GM12878 (cell line): ENCODE measurements around the gene EDARADD. TPM values are rescaled to one million over a fixed set of nuclear protein-coding genes. Genes with fewer than 3 reads are reported as not detected.

Experiments
- ATAC-seq: fragments of 200-7000 bp; cut with Tn5 transposase; 3 replicates; pipeline ENCODE4 v1.9.1; 2020; ENCODE audit warnings: mild to moderate bottlenecking, moderate library complexity
- BruUV-seq: library from RNA; stranded (reverse); fragments of 400-500 nt; replicated peaks from 2 replicates; lab custom pipeline; 2021; lab: Mats Ljungman, UMichigan
- CTCF ChIA-PET: fragments of 300-600 bp; sonication (Branson Sonifier 250); formaldehyde crosslinking; extraction: SDS; loops from one replicate; lab custom pipeline; 2021; ENCODE audit warnings: inconsistent platforms; lab: Yijun Ruan, JAX
- POLR2A ChIA-PET: fragments of 350-600 bp; formaldehyde crosslinking; extraction: SDS; loops from one replicate; lab custom pipeline; 2021; ENCODE audit warnings: inconsistent platforms; lab: Charles Lee
- RAD21 ChIA-PET: fragments of 300-600 bp; sonication (Branson Sonifier 250); formaldehyde crosslinking; loops from one replicate; lab custom pipeline; 2023; ENCODE audit warnings: antibody characterized with exemption; ENCODE audit not compliant: unreplicated experiment; lab: Charles Lee
- SMC1A ChIA-PET: fragments of 300-600 bp; sonication (Branson Sonifier 250); formaldehyde crosslinking; loops from one replicate; lab custom pipeline; 2023; ENCODE audit not compliant: unreplicated experiment, uncharacterized antibody; lab: Charles Lee
- DNase-seq: peaks from one replicate; pipeline ENCODE4 v3.0.0-alpha.2; 2011; ENCODE audit warnings: low read depth, low spot score
- FAIRE-seq: peaks from 3 replicates; lab custom pipeline; 2011; peaks lifted over from hg19 to GRCh38; lab: Jason Lieb, UNC
- H2AFZ ChIP-seq: 2 replicates; pipeline ENCODE4 v1.6.0; 2011; ENCODE audit warnings: low read depth, low read length, control low read depth; ENCODE audit not compliant: control insufficient read depth
- H3K27ac ChIP-seq: 2 replicates; pipeline ENCODE4 v1.5.1; 2011; ENCODE audit warnings: control low read depth; ENCODE audit not compliant: control insufficient read depth, insufficient read depth
- H3K27me3 ChIP-seq, 2 experiments: replicated peaks in 1 of 2; 2 replicates each; pipeline versions ENCODE4 v1.6.0 to v1.6.1; 2011; ENCODE audit warnings: low read length in 1 of 2; ENCODE audit not compliant: control insufficient read depth in 2 of 2, insufficient read depth in 2 of 2
- H3K36me3 ChIP-seq, 2 experiments: 2 replicates each; pipeline ENCODE4 v1.5.1; 2011; ENCODE audit warnings: low read length in 1 of 2; ENCODE audit not compliant: control insufficient read depth in 2 of 2, insufficient read depth in 2 of 2
- H3K4me1 ChIP-seq: 2 replicates; pipeline ENCODE4 v1.6.1; 2011; ENCODE audit warnings: mild to moderate bottlenecking, low read length, moderate library complexity, mixed read lengths; ENCODE audit not compliant: control insufficient read depth, insufficient read depth
- H3K4me2 ChIP-seq: 2 replicates; pipeline ENCODE4 v1.6.0; 2011; ENCODE audit warnings: control low read depth; ENCODE audit not compliant: control insufficient read depth, insufficient read depth
- H3K4me3 ChIP-seq: fragments of 200-600 bp; sonication (generic); 2 replicates; pipeline ENCODE4 v1.5.1; 2016
- H3K79me2 ChIP-seq: 2 replicates; pipeline ENCODE4 v1.6.0; 2011; ENCODE audit warnings: low read length; ENCODE audit not compliant: control insufficient read depth, insufficient read depth
- H3K9ac ChIP-seq: 2 replicates; pipeline ENCODE4 v1.8.0; 2011; ENCODE audit warnings: low read length, control low read depth, mixed read lengths; ENCODE audit not compliant: control insufficient read depth, insufficient read depth
- H3K9me3 ChIP-seq: replicated peaks from 3 replicates; pipeline ENCODE4 v1.5.1; 2011; ENCODE audit warnings: mild to moderate bottlenecking, low read length; ENCODE audit not compliant: control insufficient read depth, insufficient read depth
- H4K20me1 ChIP-seq: 2 replicates; pipeline ENCODE4 v1.6.0; 2011; ENCODE audit not compliant: control insufficient read depth, insufficient read depth
- CHD2 ChIP-seq: IDR thresholded peaks from 2 replicates; pipeline ENCODE4 v1.6.1; 2011; ENCODE audit warnings: low read depth, low read length, improper control_type of control experiment, borderline replicate concordance
- IKZF1 ChIP-seq: fragments of 450-650 bp; conservative IDR thresholded peaks from 2 replicates; pipeline ENCODE4 v1.6.1; 2017; ENCODE audit warnings: antibody characterized with exemption, mild to moderate bottlenecking
- NRF1 ChIP-seq: conservative IDR thresholded peaks from 2 replicates; pipeline ENCODE4 v1.6.1; 2011; ENCODE audit warnings: mild to moderate bottlenecking, low read depth, low read length, improper control_type of control experiment
- RCOR1 ChIP-seq: conservative IDR thresholded peaks from 2 replicates; pipeline ENCODE4 v1.6.1; 2012; ENCODE audit warnings: low read depth, low read length, improper control_type of control experiment
- RUNX3 ChIP-seq: IDR thresholded peaks from 2 replicates; pipeline ENCODE4 v1.6.1; 2012; ENCODE audit warnings: low read length, inconsistent platforms
- STAT1 ChIP-seq: fragments of 450-650 bp; conservative IDR thresholded peaks from 2 replicates; pipeline ENCODE4 v1.6.1; 2014; ENCODE audit warnings: antibody characterized with exemption, mild to moderate bottlenecking
- ZNF622 ChIP-seq: fragments of 450-650 bp; IDR thresholded peaks from 2 replicates; pipeline ENCODE4 v1.6.1; 2017; ENCODE audit warnings: mild to moderate bottlenecking, inconsistent platforms
- WGBS: methylation state at CpG from one replicate; pipeline ENCODE4 v1.1.6; 2016; ENCODE audit warnings: low lambda C conversion rate; ENCODE audit not compliant: insufficient replicate concordance, insufficient coverage; ENCODE audit errors: missing lambda C conversion rate; 5-methylcytosine and 5-hydroxymethylcytosine counted together
- in situ Hi-C: fragments of 300-500 bp; cut with MboI; formaldehyde crosslinking; loops from 9 replicates; pipeline ENCODE4 v1.14.3; 2018; ENCODE audit warnings: mixed read lengths
- intact Hi-C: fragments of 100-400 bp; cut with micrococcal nuclease; formaldehyde crosslinking; loops from one replicate; pipeline ENCODE4 v1.14.2; 2022; ENCODE audit not compliant: unreplicated experiment
- polyA plus RNA-seq, 11 experiments: library from polyadenylated mRNA; depleted of rRNA in 4 of 11; unstranded in 6 of 11; stranded (reverse) in 5 of 11; fragments of >200 nt; fragmentation: Nextera tagmentation in 4 of 11; fragmentation: Illumina TruSeq in 1 of 11; extraction: Ambion mirVana in 4 of 11; extraction: Trizol in 1 of 11; gene quantifications; 1 replicate in 1 of 11; 2 replicates in 10 of 11; pipeline versions ENCODE4 v1.2.1 to v1.2.3, GENCODE V29; 2011 to 2016; ENCODE audit warnings: inconsistent platforms in 2 of 11, missing spikeins in 2 of 11, low read depth in 1 of 11
- total RNA-seq, 4 experiments: library from RNA; depleted of rRNA in 3 of 4; stranded (reverse); fragments of >200 nt in 3 of 4; fragmentation: Illumina TruSeq in 1 of 4; extraction: Trizol in 1 of 4; gene quantifications; 2 replicates each; pipeline versions ENCODE4 v1.2.1 to v1.2.3, GENCODE V29; 2013 to 2021
- TF ChIP-seq, protein P1 (sequence below): fragments of 450-650 bp; IDR thresholded peaks from 2 replicates; pipeline ENCODE4 v1.6.1; 2017; ENCODE audit warnings: low read depth, mild to moderate bottlenecking, moderate library complexity
- TF ChIP-seq, protein P2 (sequence below): IDR thresholded peaks from 2 replicates; pipeline ENCODE4 v1.6.1; 2012; ENCODE audit warnings: low read length, inconsistent platforms

The EDARADD gene
- total and polyA plus RNA-seq, 10 of the 15 experiments (the other 5 are each of a cell fraction or from before 2014, with no cell fraction given): 0.58 to 6.1 (median 4.7) TPM

DNA sequence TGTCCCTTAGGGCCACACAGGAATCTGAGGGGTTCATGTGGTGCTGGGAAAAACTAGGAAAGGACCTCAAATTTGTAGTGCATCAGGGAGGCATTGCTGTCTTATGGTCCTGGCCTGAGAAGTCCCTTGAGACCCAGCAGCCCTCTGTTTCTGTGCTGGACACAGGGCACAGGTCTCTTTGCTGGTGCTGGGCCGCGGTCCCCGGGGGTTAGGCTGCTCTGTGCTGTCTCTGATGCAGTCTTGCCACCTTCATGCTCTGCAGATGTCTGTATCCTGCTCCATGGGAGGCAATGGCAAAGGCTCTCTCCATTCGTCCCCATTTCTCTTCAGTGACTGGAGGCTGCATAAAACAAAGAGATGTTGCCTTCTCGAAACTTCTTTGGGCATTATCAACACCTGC is 13.0 kb downstream of the EDARADD start:
- POLR2A ChIA-PET: no interaction called here
- no peak; the same call in 2 of the 3 replicates for ATAC-seq

DNA sequence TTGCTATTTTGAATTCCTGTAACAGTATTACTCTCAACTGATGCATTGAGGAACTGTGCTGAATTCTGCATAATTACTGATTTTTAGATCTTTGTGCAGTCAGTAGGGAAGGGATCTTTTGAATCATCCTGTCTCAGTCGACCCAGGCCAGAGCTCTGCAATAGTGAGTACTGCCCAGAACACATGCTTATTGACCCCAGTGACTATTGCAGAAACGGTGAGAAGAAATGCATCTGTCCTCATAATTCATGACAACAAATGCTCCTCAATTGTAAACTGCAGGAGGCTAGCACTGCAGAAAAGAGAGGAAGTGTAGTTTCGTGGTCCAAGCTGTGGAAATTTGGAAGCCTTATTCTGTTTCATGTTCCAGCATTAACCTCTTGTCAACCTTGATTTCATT is 19.6 kb downstream of the EDARADD start:
- FAIRE-seq (no peak), DNase-seq (no peak), ATAC-seq (no peak)
- CTCF ChIA-PET: no interaction called here
- Histone ChIP-seq H3K4me3 (no peak overlapping the region), H3K27ac (no peak overlapping the region), H4K20me1 (no peaks in the 10 kb centered on the region), H3K4me1 (no peaks in the 10 kb centered on the region), H2AFZ (no peak overlapping the region), H3K9ac (no peak overlapping the region), H3K9me3 (no peaks in the 10 kb centered on the region), H3K27me3 (no peaks in the 10 kb centered on the region), H3K4me2 (no peak overlapping the region), H3K36me3 (no peaks in the 10 kb centered on the region), H3K79me2 (no peaks in the 10 kb centered on the region)
- in situ Hi-C loops: no loop called here
- intact Hi-C loops: no loop called here
- no TSS peak for BruUV-seq
- WGBS: 6% methylated on average over 3 of the region's 3 CpGs
- SMC1A ChIA-PET: interaction anchor here (0.9 to 1.6 kb wide), 2 partner anchors 9 to 42 kb away, joined by 3 to 5 read pairs; no protein-coding TSS in a partner anchor
- RAD21 ChIA-PET: no interaction called here
- TF ChIP-seq, protein P1, sequence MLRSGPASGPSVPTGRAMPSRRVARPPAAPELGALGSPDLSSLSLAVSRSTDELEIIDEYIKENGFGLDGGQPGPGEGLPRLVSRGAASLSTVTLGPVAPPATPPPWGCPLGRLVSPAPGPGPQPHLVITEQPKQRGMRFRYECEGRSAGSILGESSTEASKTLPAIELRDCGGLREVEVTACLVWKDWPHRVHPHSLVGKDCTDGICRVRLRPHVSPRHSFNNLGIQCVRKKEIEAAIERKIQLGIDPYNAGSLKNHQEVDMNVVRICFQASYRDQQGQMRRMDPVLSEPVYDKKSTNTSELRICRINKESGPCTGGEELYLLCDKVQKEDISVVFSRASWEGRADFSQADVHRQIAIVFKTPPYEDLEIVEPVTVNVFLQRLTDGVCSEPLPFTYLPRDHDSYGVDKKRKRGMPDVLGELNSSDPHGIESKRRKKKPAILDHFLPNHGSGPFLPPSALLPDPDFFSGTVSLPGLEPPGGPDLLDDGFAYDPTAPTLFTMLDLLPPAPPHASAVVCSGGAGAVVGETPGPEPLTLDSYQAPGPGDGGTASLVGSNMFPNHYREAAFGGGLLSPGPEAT: no peak
- no peak for TF ChIP-seq ZNF622
- no peak for TF ChIP-seq RCOR1
- TF ChIP-seq CHD2: no peak
- no peak for TF ChIP-seq RUNX3
- POLR2A ChIA-PET: no interaction called here

More for the DNA sequence above, 13.0 kb downstream of the EDARADD start:
- no peaks in the 10 kb centered on the region for H4K20me1 ChIP-seq
- in situ Hi-C loops: no loop called here
- BruUV-seq: no TSS peak
- ChIA-PET SMC1A (no interaction called here), CTCF (no interaction called here), RAD21 (no interaction called here)
- DNase-seq (no peak), FAIRE-seq (no peak)
- no peak overlapping the region for H3K4me3 ChIP-seq
- 70% methylated on average over 5 of the region's 5 CpGs for WGBS
- intact Hi-C loops: no loop called here
- no peaks in the 10 kb centered on the region for H3K4me1 ChIP-seq
- H3K4me2 ChIP-seq: no peak overlapping the region
- no peaks in the 10 kb centered on the region for H3K9me3 ChIP-seq
- TF ChIP-seq, protein P2, sequence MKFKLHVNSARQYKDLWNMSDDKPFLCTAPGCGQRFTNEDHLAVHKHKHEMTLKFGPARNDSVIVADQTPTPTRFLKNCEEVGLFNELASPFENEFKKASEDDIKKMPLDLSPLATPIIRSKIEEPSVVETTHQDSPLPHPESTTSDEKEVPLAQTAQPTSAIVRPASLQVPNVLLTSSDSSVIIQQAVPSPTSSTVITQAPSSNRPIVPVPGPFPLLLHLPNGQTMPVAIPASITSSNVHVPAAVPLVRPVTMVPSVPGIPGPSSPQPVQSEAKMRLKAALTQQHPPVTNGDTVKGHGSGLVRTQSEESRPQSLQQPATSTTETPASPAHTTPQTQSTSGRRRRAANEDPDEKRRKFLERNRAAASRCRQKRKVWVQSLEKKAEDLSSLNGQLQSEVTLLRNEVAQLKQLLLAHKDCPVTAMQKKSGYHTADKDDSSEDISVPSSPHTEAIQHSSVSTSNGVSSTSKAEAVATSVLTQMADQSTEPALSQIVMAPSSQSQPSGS: no peak
- TF ChIP-seq STAT1 (no peak), NRF1 (no peak), IKZF1 (no peak)
- no peaks in the 10 kb centered on the region for H3K27me3 ChIP-seq
- H3K27ac ChIP-seq: no peak overlapping the region
- no peak overlapping the region for H2AFZ ChIP-seq
- H3K79me2 ChIP-seq: no peaks in the 10 kb centered on the region
- no peaks in the 10 kb centered on the region; a peak in 1 of 4 replicates for H3K36me3 ChIP-seq
- no peak overlapping the region for H3K9ac ChIP-seq
